ENCODE measurements around the gene GPR6. TPM values are rescaled to one million over a fixed set of nuclear protein-coding genes. Genes with fewer than 3 reads are reported as not detected.
A peak's percentile ranks its signal among the peaks of the same experiment; 100 is the strongest.

Gene GPR6
- total RNA-seq, 6 experiments from 2014 or later: not detected

DNA sequence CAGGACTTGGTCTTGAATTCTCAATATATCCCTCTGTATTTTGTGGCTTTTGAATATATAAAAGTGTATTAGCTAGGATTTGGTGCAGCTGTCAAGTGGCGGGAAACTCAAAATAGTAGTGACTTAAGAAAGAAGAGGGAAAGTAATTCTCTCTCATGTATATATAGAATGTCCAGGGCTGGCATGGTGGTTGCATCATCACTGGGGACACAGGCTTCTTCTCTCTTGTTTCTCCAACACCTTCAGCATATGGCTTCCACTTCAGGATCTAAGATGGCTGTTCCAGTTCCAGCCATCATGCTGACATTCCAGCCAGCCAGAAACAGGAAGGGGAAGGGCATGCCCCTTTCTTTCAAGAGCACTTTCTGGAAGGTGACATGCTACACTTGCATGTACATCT lies 11.8 kb upstream of the GPR6 start:
- intact Hi-C loops (cut with DNase I): no loop called here
- Histone ChIP-seq H3K4me3 (no peak overlapping the region), H3K4me1 (no peaks in the 10 kb centered on the region), H3K27me3 (no peaks in the 10 kb centered on the region), H3K36me3 (no peaks in the 10 kb centered on the region), H3K27ac (no peak overlapping the region), H3K9me3 (no peaks in the 10 kb centered on the region)
- WGBS (ENCODE audit: insufficient coverage, low coverage, low lambda C conversion rate, missing lambda C conversion rate): 100% methylated on average over 1 of the region's 1 CpG
- ATAC-seq: no peak
- DNase-seq: no peak
- no peak for TF ChIP-seq POLR2A (IDR thresholded peaks at IDR 0.05)

DNA sequence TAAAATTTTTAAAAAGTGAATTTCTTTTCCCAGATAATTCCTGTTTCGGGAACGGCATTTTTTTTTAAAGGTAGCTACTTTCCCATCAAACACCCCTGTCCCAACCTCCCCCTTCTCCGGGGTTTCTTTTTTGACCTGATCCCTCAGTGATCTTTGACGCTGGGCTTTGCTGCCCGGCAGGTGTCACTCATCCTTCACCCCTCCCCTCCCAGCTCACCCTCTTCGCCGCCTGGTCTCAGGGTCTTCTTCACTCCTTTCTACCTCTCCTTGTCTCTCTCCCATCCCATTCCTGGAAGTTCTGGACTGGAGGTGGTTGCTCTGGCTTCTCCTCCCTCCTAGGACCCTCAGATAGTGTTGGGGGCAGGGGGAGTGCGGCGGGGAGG lies 329 bp upstream of the GPR6 start:
- Histone ChIP-seq H3K9me3 (no peaks in the 10 kb centered on the region), H3K4me1 (no peaks in the 10 kb centered on the region), H3K27me3 (peaks cover 0 to 15% of the 10 kb centered on the region in 2 donors), H3K4me3 (no peak overlapping the region), H3K27ac (no peak overlapping the region), H3K36me3 (no peaks in the 10 kb centered on the region)
- intact Hi-C loops (cut with DNase I): no loop called here
- no peak for ATAC-seq
- DNase-seq: no peak
- TF ChIP-seq, protein P1, sequence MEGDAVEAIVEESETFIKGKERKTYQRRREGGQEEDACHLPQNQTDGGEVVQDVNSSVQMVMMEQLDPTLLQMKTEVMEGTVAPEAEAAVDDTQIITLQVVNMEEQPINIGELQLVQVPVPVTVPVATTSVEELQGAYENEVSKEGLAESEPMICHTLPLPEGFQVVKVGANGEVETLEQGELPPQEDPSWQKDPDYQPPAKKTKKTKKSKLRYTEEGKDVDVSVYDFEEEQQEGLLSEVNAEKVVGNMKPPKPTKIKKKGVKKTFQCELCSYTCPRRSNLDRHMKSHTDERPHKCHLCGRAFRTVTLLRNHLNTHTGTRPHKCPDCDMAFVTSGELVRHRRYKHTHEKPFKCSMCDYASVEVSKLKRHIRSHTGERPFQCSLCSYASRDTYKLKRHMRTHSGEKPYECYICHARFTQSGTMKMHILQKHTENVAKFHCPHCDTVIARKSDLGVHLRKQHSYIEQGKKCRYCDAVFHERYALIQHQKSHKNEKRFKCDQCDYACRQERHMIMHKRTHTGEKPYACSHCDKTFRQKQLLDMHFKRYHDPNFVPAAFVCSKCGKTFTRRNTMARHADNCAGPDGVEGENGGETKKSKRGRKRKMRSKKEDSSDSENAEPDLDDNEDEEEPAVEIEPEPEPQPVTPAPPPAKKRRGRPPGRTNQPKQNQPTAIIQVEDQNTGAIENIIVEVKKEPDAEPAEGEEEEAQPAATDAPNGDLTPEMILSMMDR (IDR thresholded peaks at IDR 0.05): no peak
- TF ChIP-seq POLR2A (IDR thresholded peaks at IDR 0.05): no peak
- WGBS (ENCODE audit: insufficient coverage, low coverage, low lambda C conversion rate, missing lambda C conversion rate): 18% methylated on average over 9 of the region's 9 CpGs

DNA sequence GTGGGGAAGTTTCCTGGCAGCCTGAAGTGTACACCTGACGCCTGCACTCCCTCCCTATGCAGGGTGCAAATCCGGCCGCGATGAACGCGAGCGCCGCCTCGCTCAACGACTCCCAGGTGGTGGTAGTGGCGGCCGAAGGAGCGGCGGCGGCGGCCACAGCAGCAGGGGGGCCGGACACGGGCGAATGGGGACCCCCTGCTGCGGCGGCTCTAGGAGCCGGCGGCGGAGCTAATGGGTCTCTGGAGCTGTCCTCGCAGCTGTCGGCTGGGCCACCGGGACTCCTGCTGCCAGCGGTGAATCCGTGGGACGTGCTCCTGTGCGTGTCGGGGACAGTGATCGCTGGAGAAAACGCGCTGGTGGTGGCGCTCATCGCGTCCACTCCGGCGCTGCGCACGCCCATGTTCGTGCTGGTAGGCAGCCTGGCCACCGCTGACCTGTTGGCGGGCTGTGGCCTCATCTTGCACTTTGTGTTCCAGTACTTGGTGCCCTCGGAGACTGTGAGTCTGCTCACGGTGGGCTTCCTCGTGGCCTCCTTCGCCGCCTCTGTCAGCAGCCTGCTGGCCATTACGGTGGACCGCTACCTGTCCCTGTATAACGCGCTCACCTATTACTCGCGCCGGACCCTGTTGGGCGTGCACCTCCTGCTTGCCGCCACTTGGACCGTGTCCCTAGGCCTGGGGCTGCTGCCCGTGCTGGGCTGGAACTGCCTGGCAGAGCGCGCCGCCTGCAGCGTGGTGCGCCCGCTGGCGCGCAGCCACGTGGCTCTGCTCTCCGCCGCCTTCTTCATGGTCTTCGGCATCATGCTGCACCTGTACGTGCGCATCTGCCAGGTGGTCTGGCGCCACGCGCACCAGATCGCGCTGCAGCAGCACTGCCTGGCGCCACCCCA lies 1.2 kb downstream of the GPR6 start:
- no peaks in the 10 kb centered on the region for H3K4me1 ChIP-seq
- DNase-seq: peak in 1 of 3 donors; percentile 15
- no peak for TF ChIP-seq POLR2A (IDR thresholded peaks at IDR 0.05)
- TF ChIP-seq, protein P1 (IDR thresholded peaks at IDR 0.05): no peak
- no peak overlapping the region for H3K4me3 ChIP-seq
- H3K27me3 ChIP-seq: peaks cover 0 to 15% of the 10 kb centered on the region in 2 donors
- H3K27ac ChIP-seq: no peak overlapping the region
- no peaks in the 10 kb centered on the region for H3K9me3 ChIP-seq
- H3K36me3 ChIP-seq: no peaks in the 10 kb centered on the region
- no peak for ATAC-seq
- intact Hi-C loops (cut with DNase I): no loop called here
- 15% methylated on average over 8 of the region's 81 CpGs for WGBS (ENCODE audit: insufficient coverage, low coverage, low lambda C conversion rate, missing lambda C conversion rate)

GRCh38 chr6:109984410-109984809 lies 6.3 kb downstream of the GPR6 start:
- no peaks in the 10 kb centered on the region for H3K4me1 ChIP-seq
- ATAC-seq (no peak), DNase-seq (no peak)
- no peaks in the 10 kb centered on the region for H3K9me3 ChIP-seq
- peaks cover 0 to 5% of the 10 kb centered on the region in 2 donors for H3K27me3 ChIP-seq
- intact Hi-C loops (cut with DNase I): no loop called here
- H3K36me3 ChIP-seq: no peaks in the 10 kb centered on the region
- 100% methylated on average over 2 of the region's 2 CpGs for WGBS (ENCODE audit: insufficient coverage, low coverage, low lambda C conversion rate, missing lambda C conversion rate)
- TF ChIP-seq POLR2A (IDR thresholded peaks at IDR 0.05): no peak
- TF ChIP-seq, protein P1 (IDR thresholded peaks at IDR 0.05): no peak
- no peak overlapping the region for H3K27ac ChIP-seq
- no peak overlapping the region for H3K4me3 ChIP-seq

GRCh38 chr6:109987196-109987595 lies 9.1 kb downstream of the GPR6 start:
- 100% methylated on average over 1 of the region's 1 CpG for WGBS (ENCODE audit: insufficient coverage, low coverage, low lambda C conversion rate, missing lambda C conversion rate)
- TF ChIP-seq, protein P1 (IDR thresholded peaks at IDR 0.05): no peak
- no peak for TF ChIP-seq POLR2A (IDR thresholded peaks at IDR 0.05)
- no peak overlapping the region for H3K4me3 ChIP-seq
- no peaks in the 10 kb centered on the region for H3K4me1 ChIP-seq
- H3K27ac ChIP-seq: no peak overlapping the region
- no peaks in the 10 kb centered on the region for H3K36me3 ChIP-seq
- H3K27me3 ChIP-seq: no peaks in the 10 kb centered on the region
- DNase-seq (no peak), ATAC-seq (no peak)
- H3K9me3 ChIP-seq: no peaks in the 10 kb centered on the region
- intact Hi-C loops (cut with DNase I): no loop called here

Data from right lobe of liver (tissue), 6 donors.